ENCODE measurements around the gene LRFN2. TPM values are rescaled to one million over a fixed set of nuclear protein-coding genes. Genes with fewer than 3 reads are reported as not detected.

LRFN2 gene
- total and polyA plus RNA-seq, 2 experiments from 2014 or later: 0.29 to 2.5 TPM

DNA sequence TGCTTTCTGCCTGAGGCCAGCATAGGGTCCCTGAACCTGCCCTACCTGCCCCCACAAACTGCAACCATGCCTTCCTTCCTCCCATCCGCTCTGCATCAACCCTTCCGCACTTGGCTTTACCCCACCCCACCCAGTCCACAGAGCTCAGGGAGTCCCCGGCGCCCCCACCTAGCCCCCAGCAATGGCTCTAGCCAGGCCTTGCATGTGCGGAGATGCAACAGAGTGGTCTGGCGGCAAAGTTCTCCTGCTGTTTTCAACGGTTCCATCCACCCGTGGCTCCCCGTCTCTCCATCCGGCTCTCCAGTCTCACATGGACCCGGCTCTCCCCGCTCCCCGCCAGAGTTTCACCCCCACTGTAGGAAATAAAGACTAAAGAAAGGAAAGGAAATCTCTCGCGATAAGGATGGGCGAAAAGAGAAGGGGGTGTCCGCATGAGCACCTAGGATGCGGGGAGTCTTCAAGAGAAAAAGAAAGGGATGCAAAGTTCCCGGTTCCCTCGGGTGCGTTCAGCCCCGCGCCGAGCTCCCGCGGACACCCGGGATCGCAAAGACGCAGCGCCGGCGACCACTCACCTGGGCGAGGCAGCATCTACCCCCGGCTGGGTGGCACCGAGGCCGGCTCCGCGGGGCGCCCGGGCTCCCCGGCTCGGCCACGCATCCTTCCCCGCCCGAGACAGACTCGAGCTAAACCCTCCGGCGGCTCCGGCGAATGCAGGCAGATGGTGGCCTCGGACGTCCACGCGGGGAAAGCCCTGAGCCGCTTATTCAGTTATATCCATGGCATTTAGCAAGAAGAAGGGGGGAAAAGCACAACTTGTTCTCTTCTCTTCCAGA, 579 bp downstream of the LRFN2 start:
- Histone ChIP-seq H3K79me2 (replicated peaks; ENCODE audit: insufficient read depth) (peaks cover 16% of the 10 kb centered on the region; the same call in 1 of the 2 replicates), H4K20me1 (replicated peaks; ENCODE audit: insufficient read depth) (no peaks in the 10 kb centered on the region), H3K27me3 (ENCODE audit: insufficient read depth) (peaks cover 32% of the 10 kb centered on the region), H3K4me2 (peak overlapping the region; percentile 92), H3F3A (replicated peaks; ENCODE audit: low read depth) (no peaks in the 10 kb centered on the region), H3K27ac (ENCODE audit: low read depth) (no peak overlapping the region), H2AFZ (peak overlapping the region; percentile 87), H3K36me3 (ENCODE audit: insufficient read depth) (no peaks in the 10 kb centered on the region), H3K4me1 (ENCODE audit: insufficient read depth) (peaks cover 30% of the 10 kb centered on the region), H3K4me3 (peak overlapping the region; percentile 79), H3K9me2 (ENCODE audit: insufficient read depth) (0 out of 2 replicates have a peak, but pooled peaks cover 3% of the 10 kb centered on the region)
- TF ChIP-seq EZH2 (IDR thresholded peaks at IDR 0.05; ENCODE audit: low read depth, unreplicated experiment) (peak; percentile 61), CREB1 (CRISPR knock-in tag; IDR thresholded peaks at IDR 0.05; ENCODE audit: low read depth) (no peak)
- DNase-seq (ENCODE audit: low spot score): no peak
- Mint-ChIP-seq H3K4me1 (peaks cover 41% of the 10 kb centered on the region), H3K4me3 (peak overlapping the region; percentile 91), H3K9me3 (no peaks in the 10 kb centered on the region), H3K36me3 (ENCODE audit: low read depth) (no peaks in the 10 kb centered on the region), H3K27me3 (ENCODE audit: insufficient read depth, low read depth, poor library complexity) (peaks cover 21% of the 10 kb centered on the region), H3K27ac (no peak overlapping the region)
- ATAC-seq: peak; percentile 2

DNA sequence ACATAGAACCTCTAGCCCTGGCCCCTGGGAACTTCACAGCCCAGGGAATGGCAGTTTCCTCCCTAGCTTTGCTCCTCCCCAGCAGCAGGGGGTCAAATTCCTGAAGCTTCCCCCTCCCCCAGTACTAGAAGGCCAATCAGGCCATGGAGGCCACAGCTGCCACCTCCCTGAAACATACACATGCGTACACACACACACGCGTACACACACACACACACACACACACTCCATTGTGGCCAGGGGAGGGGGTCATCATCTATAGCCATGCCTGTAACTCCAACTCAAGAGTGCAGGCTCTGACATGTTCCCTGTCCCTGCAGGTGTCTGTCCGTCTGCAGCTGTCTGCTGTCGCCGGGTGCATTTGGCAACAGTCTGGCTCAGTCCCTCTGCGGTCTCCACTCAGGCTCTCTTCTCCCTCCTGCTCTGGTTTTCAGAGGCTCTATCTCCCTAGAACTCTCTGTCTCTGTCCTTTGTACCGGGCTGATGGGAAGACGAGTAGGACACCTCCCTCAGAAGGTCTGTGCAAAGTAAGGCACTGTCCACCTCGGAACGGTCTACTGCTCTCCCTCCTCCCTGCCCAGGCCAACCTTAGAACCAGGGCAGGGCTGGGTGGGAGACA, 1.4 kb downstream of the LRFN2 start:
- DNase-seq (ENCODE audit: low spot score) (peak; percentile 93), ATAC-seq (peak; percentile 33)
- H3K36me3 Mint-ChIP-seq (ENCODE audit: low read depth): no peaks in the 10 kb centered on the region
- no peaks in the 10 kb centered on the region for H3K36me3 ChIP-seq (ENCODE audit: insufficient read depth)
- H2AFZ ChIP-seq: no peak overlapping the region
- peak overlapping the region; percentile 79 for H3K4me3 ChIP-seq
- H3K4me1 ChIP-seq (ENCODE audit: insufficient read depth): peaks cover 30% of the 10 kb centered on the region
- no peak overlapping the region; the same call in 1 of the 2 replicates for H3K27ac ChIP-seq (ENCODE audit: low read depth)
- H3K4me3 Mint-ChIP-seq: peak overlapping the region; percentile 91
- H3K9me3 Mint-ChIP-seq: no peaks in the 10 kb centered on the region
- H4K20me1 ChIP-seq (replicated peaks; ENCODE audit: insufficient read depth): no peaks in the 10 kb centered on the region
- H3K27me3 ChIP-seq (ENCODE audit: insufficient read depth): peaks cover 32% of the 10 kb centered on the region
- peak overlapping the region; percentile 92 for H3K4me2 ChIP-seq
- H3K27me3 Mint-ChIP-seq (ENCODE audit: insufficient read depth, low read depth, poor library complexity): peaks cover 21% of the 10 kb centered on the region
- H3F3A ChIP-seq (replicated peaks; ENCODE audit: low read depth): no peaks in the 10 kb centered on the region
- peaks cover 16% of the 10 kb centered on the region; the same call in 1 of the 2 replicates for H3K79me2 ChIP-seq (replicated peaks; ENCODE audit: insufficient read depth)
- no peak overlapping the region for H3K27ac Mint-ChIP-seq
- H3K9me2 ChIP-seq (ENCODE audit: insufficient read depth): 0 out of 2 replicates have a peak, but pooled peaks cover 3% of the 10 kb centered on the region
- H3K4me1 Mint-ChIP-seq: peaks cover 41% of the 10 kb centered on the region
- TF ChIP-seq JUNB (IDR thresholded peaks at IDR 0.05; ENCODE audit: unreplicated experiment) (no peak), STAT1 (IDR thresholded peaks at IDR 0.05; ENCODE audit: unreplicated experiment) (no peak), EZH2phosphoT487 (IDR thresholded peaks at IDR 0.05; ENCODE audit: unreplicated experiment) (no peak), NANOG (IDR thresholded peaks at IDR 0.05; ENCODE audit: borderline replicate concordance) (no peak), ZNF114 (CRISPR knock-in tag; IDR thresholded peaks at IDR 0.05) (no peak), EZH2 (IDR thresholded peaks at IDR 0.05; ENCODE audit: low read depth, unreplicated experiment) (no peak), ETS1 (IDR thresholded peaks at IDR 0.05) (no peak), POLR2AphosphoS5 (IDR thresholded peaks at IDR 0.05; ENCODE audit: low read depth) (no peak; the same call in 1 of the 2 replicates), CREB1 (CRISPR knock-in tag; IDR thresholded peaks at IDR 0.05; ENCODE audit: low read depth) (no peak), ZNF331 (CRISPR knock-in tag; IDR thresholded peaks at IDR 0.05; ENCODE audit: low read depth) (no peak), CTCF (conservative IDR thresholded peaks at IDR 0.05; ENCODE audit: low read depth in 2 of 2) (no peak)
- TF ChIP-seq, protein P1, sequence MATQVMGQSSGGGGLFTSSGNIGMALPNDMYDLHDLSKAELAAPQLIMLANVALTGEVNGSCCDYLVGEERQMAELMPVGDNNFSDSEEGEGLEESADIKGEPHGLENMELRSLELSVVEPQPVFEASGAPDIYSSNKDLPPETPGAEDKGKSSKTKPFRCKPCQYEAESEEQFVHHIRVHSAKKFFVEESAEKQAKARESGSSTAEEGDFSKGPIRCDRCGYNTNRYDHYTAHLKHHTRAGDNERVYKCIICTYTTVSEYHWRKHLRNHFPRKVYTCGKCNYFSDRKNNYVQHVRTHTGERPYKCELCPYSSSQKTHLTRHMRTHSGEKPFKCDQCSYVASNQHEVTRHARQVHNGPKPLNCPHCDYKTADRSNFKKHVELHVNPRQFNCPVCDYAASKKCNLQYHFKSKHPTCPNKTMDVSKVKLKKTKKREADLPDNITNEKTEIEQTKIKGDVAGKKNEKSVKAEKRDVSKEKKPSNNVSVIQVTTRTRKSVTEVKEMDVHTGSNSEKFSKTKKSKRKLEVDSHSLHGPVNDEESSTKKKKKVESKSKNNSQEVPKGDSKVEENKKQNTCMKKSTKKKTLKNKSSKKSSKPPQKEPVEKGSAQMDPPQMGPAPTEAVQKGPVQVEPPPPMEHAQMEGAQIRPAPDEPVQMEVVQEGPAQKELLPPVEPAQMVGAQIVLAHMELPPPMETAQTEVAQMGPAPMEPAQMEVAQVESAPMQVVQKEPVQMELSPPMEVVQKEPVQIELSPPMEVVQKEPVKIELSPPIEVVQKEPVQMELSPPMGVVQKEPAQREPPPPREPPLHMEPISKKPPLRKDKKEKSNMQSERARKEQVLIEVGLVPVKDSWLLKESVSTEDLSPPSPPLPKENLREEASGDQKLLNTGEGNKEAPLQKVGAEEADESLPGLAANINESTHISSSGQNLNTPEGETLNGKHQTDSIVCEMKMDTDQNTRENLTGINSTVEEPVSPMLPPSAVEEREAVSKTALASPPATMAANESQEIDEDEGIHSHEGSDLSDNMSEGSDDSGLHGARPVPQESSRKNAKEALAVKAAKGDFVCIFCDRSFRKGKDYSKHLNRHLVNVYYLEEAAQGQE (IDR thresholded peaks at IDR 0.05; ENCODE audit: unreplicated experiment): no peak

Measured in GM23338 (cell line).